ENCODE results near the gene ARHGAP8. TPM values are rescaled to one million over a fixed set of nuclear protein-coding genes. Genes with fewer than 3 reads are reported as not detected.

The ARHGAP8 gene
- polyA plus RNA-seq, 1 donor from 2014 or later: 3.0 TPM

DNA sequence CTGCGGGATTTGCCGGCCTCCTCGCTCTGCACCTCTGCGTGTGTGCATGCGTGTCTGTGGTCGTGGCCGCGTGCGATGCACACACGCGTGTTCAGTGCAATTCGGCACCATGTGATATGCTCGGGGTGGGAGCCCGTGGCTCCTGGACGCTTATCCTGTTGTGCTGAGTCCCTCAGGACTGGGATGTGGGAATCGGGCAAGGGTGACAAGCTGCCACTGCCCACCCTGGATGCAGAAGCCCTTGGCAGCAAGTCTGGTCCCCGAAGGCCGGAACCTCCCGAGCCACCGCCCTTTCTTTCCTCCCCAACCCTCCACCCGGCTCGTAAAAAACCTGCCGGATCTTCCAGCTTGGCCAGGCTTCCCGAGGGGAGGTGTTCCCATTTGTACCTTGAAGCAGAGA, 129.2 kb downstream of the ARHGAP8 start:
- no peaks in the 10 kb centered on the region for H3K9me2 ChIP-seq (ENCODE audit: insufficient read depth, low read length)
- H3K4me2 ChIP-seq (ENCODE audit: low read length): no peak overlapping the region
- H3K9me3 ChIP-seq (ENCODE audit: low read length): no peaks in the 10 kb centered on the region
- no peaks in the 10 kb centered on the region for H4K20me1 ChIP-seq (ENCODE audit: insufficient read depth)
- H3K27ac ChIP-seq (ENCODE audit: low read length): no peak overlapping the region
- H2AFZ ChIP-seq (ENCODE audit: low read depth, low read length): no peak overlapping the region
- H3K9ac ChIP-seq (ENCODE audit: low read length): no peak overlapping the region
- H3K79me2 ChIP-seq (replicated peaks; ENCODE audit: insufficient read depth, low read length): no peaks in the 10 kb centered on the region
- no peaks in the 10 kb centered on the region for H3F3A ChIP-seq (ENCODE audit: insufficient read depth, low read length, poor library complexity, severe bottlenecking)
- no peak for TF ChIP-seq TAF1 (IDR thresholded peaks at IDR 0.05; ENCODE audit: low read depth)
- no peak for TF ChIP-seq POLR2AphosphoS5 (IDR thresholded peaks at IDR 0.05)
- no peak for TF ChIP-seq RAD21 (conservative IDR thresholded peaks at IDR 0.05)
- H3K27me3 ChIP-seq (ENCODE audit: insufficient read depth, low read depth, low read length): no peaks in the 10 kb centered on the region
- H3K36me3 ChIP-seq (ENCODE audit: insufficient read depth, low read length): peaks cover 4% of the 10 kb centered on the region
- no peak overlapping the region for H3K4me3 ChIP-seq (ENCODE audit: low read length)

DNA sequence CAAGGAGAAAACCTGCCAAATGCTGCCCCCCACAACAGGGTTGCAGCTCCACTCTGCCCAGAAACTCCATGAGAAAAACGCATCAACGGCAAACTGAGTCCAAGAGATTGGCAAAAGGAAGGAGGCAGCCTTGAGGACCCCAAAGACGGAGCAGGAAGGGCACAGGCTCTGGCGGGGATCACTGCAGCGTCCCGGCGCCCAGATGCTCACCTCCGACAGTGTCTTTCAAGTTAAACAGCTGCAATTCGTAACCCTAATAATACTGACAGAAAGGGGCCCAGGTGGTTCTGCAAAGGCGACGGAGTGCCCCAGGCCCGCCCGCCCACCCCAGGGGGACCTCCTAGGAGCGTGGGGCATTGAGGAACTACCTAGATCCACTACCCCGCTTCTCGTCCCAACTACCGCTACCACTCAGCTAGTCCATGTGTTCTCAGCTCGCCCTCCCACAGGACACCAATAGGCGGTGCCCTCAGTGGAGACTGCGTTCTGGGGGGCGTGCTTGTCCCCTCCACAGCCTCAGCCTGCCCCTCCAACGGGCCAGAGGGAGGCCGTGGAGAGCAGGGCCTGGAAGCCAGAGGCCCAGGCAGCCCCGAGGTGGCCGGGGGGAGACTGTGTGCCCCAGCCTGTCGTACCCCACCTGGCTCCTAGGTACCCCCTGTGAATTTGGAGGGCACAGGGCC, 130.0 kb downstream of the ARHGAP8 start:
- Histone ChIP-seq H3F3A (ENCODE audit: insufficient read depth, low read length, poor library complexity, severe bottlenecking) (no peaks in the 10 kb centered on the region), H3K36me3 (ENCODE audit: insufficient read depth, low read length) (no peaks in the 10 kb centered on the region), H3K9me2 (ENCODE audit: insufficient read depth, low read length) (no peaks in the 10 kb centered on the region), H3K9ac (ENCODE audit: low read length) (no peak overlapping the region), H3K79me2 (replicated peaks; ENCODE audit: insufficient read depth, low read length) (no peaks in the 10 kb centered on the region), H3K4me2 (ENCODE audit: low read length) (no peak overlapping the region), H3K9me3 (ENCODE audit: low read length) (no peaks in the 10 kb centered on the region), H2AFZ (ENCODE audit: low read depth, low read length) (no peak overlapping the region), H4K20me1 (ENCODE audit: insufficient read depth) (no peaks in the 10 kb centered on the region), H3K4me3 (ENCODE audit: low read length) (no peak overlapping the region), H3K27me3 (ENCODE audit: insufficient read depth, low read depth, low read length) (no peaks in the 10 kb centered on the region), H3K27ac (ENCODE audit: low read length) (no peak overlapping the region)
- TF ChIP-seq RAD21 (conservative IDR thresholded peaks at IDR 0.05) (no peak), REST (IDR thresholded peaks at IDR 0.05; ENCODE audit: borderline replicate concordance) (no peak), EP300 (conservative IDR thresholded peaks at IDR 0.05; ENCODE audit: poor library complexity, severe bottlenecking) (no peak), MXI1 (conservative IDR thresholded peaks at IDR 0.05; ENCODE audit: poor library complexity, severe bottlenecking) (no peak), EZH2 (IDR thresholded peaks at IDR 0.05; ENCODE audit: borderline replicate concordance, insufficient read depth, low read length, poor library complexity, severe bottlenecking) (no peak), POLR2AphosphoS5 (IDR thresholded peaks at IDR 0.05) (no peak), SMC3 (conservative IDR thresholded peaks at IDR 0.05; ENCODE audit: poor library complexity) (no peak), TAF1 (IDR thresholded peaks at IDR 0.05; ENCODE audit: low read depth) (no peak)
- TF ChIP-seq, protein P1, sequence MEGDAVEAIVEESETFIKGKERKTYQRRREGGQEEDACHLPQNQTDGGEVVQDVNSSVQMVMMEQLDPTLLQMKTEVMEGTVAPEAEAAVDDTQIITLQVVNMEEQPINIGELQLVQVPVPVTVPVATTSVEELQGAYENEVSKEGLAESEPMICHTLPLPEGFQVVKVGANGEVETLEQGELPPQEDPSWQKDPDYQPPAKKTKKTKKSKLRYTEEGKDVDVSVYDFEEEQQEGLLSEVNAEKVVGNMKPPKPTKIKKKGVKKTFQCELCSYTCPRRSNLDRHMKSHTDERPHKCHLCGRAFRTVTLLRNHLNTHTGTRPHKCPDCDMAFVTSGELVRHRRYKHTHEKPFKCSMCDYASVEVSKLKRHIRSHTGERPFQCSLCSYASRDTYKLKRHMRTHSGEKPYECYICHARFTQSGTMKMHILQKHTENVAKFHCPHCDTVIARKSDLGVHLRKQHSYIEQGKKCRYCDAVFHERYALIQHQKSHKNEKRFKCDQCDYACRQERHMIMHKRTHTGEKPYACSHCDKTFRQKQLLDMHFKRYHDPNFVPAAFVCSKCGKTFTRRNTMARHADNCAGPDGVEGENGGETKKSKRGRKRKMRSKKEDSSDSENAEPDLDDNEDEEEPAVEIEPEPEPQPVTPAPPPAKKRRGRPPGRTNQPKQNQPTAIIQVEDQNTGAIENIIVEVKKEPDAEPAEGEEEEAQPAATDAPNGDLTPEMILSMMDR (IDR thresholded peaks at IDR 0.05; ENCODE audit: poor library complexity, severe bottlenecking): no peak

All from neural cell (in vitro differentiated cells).